Measurements from ENCODE around the gene NAIF1.
"Not testable (repeated sequence)": the region's sequence is repeated elsewhere in the genome, so short reads cannot be mapped to it uniquely, and the experiment has no call there.

Gene NAIF1

DNA sequence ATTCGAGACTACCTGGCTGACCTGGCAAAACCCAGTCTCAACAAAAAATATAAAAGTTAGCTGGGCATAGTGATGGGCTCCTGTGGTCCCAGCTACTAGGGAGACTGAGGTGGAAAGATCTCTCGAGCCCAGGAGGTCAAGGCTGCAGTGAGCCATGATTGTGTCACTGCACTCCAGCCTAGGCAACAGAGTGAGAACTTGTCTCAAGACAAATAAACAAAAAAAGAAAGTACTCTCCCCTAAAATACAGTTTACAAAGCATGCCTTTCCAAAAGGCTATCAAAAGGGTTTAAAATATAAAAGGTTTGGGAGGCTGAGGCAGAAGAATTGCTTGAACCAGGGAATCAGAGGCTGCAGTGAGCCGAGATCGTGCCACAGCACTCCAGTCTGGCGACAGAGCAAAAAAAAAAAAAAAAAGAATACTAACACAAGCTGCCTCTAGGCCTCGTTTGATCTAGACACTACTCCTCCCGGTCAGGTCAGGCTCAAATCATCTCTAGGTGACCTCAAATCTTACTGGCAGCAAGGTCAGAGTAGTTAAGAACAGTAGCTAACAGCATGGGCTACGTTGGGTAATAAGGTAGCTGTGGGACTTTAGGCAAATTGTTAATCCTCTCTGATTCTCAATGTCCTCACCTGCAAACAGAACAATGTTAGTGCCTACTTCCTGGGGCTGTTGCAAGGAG lies 9.3 kb downstream of the NAIF1 start:
- DNase-seq (ENCODE audit: low spot score) = no peak

DNA sequence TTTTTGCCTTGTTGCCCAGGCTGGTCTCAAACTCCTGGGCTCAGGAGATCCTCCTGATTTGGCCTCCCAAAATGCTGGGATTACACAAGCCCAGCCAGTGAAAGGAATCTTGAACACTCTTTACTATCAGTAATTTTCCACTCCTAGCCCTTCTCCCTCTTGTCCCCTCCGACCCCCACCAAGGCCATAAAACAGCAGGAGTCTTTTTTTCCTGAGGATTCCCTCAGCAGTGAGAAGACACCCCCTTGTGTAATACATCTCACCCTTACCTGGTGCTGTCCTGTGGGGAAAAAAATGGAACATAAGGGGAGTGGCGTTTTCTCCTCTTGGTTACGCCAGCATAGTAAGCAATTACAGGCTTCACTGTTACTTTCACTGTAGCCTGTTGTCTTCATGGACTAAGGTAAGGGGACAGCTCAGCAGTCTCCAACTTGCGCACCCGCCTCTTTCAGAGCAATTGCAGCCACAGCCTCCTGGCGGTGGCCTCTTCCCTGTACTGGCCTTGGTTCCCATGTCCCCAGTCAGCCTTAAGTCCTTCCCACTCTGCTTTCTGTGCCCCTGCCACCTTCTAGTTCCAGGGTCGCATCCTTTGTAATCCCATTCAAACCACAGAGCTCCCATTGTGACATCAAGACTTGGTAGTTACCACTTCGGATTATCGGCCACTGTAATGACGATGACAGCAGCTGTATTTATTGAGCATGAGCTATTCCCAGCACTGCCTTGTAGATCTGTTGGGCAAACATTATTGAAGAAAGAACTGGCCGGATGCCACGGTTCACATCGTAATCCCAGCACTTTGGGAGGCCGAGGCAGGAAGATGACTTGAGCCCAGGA lies 10.0 kb downstream of the NAIF1 start:
- no peak for DNase-seq (ENCODE audit: low spot score)

DNA sequence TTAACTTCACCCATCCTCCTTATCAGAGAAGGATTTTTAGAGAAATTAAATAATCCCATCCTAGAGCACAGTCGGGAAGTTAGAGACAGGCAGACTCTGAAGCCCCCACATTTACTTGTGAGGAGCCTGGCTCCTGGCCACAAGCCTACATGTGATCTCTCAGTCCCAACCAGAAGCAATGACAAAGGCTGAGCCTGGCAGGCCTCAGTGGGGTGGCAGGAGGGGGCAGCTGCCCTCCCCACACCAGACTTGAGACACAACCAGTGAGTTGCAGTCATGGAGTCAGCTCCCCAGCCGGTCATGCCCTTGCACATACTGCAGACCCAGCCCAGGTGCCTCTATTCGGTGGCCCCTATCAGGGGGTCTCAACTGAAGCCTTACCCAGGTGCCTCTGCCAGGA lies 11.0 kb downstream of the NAIF1 start:
- DNase-seq (ENCODE audit: low spot score) = no peak

DNA sequence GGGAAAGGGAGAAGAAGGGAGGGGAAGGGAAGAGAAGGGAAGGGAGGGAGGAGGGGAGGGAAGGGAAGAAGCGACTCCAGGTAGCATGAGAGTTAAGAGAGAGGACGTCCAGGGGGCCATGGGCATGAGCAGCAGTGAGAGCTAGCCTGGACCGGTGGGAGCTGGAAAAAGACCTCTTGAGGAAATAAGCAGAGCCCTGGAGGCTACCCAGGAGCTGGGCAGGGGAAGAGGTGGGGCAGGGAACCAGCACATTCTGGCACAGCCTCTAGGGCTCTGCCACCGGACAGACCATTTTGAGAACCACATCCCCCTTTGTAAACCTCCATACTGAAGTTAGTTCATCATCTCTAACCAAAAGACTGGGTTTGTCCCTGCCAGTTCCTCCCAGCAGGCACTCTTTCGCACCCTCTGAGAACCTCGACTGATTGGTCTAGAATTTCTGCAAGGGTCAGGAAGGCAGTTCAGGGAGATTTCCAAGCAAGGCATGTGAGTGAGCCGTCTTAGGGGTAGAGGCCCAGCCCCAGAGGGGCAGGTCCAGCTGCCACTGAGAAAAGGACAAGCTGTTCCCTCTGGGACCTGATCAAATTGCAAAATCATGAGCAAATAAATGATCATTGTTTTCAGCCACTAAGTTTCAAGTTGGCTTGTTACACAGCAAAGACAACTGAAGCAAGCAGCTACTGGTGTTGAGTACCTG lies 11.6 kb downstream of the NAIF1 start:
- DNase-seq (ENCODE audit: low spot score) = no peak

DNA sequence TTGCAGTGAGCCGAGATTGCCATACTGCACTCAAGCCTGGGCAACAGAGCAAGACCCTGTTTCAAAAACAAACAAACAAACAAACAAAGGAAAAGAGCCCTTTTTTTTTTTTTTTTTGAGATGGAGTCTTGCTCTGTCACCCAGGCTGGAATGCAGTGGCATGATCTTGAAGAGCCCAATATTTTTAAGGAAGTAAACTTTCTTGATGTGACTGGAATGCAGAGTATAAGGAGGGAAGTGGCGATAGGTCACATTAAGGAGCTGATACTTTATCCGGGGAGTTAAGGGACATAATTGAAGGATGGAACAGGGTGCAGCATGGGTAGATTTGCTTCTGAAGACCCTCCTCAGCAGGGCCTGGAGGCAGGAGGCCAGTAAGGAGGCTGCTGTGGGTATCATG lies 13.0 kb downstream of the NAIF1 start:
- no peak for DNase-seq (ENCODE audit: low spot score)

DNA sequence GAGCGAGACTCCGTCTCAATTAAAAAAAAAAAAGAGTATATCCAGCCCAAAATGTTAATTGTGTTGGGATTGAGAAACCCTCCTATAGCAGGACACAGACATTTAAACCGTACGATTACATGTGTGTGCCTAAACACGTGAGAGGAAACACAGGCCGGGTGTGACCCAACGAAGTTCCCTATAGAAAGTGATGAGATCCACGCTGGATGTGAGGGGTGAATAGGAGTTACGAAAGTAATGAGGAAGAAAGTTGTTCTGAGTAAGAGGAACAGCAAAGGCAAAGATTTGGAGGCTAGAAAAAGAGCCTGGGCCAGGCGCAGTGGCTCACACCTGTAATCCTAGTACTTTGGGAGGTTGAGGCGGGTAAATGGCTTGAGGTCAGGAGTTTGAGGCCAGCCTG lies 13.6 kb downstream of the NAIF1 start:
- no peak for DNase-seq (ENCODE audit: low spot score)

DNA sequence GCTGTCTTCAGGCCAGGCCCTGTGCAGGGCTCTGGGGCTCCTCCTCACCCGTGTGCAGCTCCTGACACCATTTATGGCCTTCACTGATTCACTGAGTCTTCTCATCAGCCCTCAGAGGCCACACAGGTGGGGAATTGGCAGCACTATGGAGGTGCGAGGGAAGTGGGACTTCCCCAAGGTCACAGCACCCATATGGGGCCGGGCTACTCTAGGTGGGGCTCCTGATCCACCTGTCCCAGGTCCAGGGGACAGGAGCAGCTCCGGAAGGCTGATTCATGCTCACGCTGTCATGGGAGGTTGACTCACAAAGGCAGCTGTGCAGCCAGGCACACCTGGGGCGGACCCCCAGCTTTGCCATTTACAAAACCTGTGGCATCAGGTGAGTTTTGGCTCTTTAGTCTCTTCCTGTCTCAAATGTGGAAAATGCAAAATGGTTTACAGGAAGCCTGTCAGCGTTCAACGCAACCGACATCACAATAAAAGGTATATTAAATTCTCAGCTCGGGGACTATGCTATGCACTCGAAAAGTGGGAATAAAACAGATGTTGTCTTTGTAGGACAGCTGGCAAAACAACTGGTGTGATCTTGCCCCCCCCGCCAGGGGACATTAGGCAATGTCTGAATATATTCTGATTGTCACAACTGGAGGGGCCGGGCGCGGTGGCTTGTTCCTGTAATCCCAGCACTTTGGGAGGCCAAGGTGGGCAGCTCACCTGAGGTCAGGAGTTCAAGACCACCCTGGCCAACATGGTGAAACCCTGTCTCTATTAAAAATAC lies 15.0 kb downstream of the NAIF1 start:
- no peak for DNase-seq (ENCODE audit: low spot score)

DNA sequence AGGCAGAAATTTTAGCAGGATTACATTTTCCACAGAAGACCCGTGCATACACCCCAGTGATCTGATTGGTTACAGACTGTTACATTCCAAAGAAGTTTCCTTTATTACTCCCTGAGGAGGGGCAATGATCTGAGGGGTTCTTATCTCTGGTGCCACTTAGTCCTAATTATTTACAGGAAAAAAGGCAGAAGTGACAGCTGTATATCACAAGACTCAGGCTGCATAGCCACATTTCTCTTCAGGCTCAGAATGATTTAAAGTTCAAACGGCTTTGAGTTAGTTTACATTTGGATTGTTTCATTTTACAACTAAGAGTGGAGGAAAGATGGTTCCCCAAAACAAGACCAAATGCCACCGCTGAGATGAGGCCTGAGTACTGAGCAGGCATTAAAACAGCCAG lies 17.3 kb downstream of the NAIF1 start:
- no peak for DNase-seq (ENCODE audit: low spot score)

DNA sequence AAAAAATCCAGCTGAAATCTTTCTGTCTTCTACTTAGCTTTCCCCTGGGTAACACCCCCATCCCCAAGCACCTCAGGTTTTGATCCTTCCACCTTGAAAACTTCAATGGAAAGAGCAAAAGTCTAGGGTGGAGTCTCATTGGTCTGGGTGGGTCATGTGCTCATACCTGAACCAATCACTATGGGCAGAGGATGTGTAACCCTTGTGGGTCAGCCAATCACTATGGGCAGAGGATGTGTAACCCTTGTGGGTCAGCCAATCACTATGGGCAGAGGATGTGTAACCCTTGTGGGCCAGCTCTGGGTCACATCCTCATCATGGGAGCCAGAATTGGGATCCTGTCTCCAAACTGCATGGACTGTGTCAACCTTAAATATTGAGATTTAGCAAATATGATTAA lies 18.5 kb downstream of the NAIF1 start:
- peak; percentile 47 for DNase-seq (ENCODE audit: low spot score)

DNA sequence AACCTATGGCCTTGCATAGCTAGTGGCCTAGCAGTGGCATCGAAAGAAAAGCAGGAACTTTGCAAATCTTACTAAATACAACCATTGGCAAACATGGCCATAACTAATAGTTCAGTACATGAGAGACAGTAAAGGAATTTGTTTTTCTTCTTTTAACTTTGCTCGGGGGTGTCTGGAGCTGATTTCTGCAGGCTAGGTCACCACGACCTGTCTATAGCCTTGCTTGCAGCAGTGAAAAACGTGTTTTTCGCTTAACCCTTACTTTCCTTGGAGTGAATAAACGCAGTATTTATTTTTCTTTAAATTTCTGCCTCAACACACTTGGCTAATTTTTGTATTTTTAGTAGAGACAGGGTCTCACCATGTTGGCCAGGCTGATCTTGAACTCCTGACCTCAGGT lies 19.9 kb downstream of the NAIF1 start:
- DNase-seq (ENCODE audit: low spot score) = no peak

DNA sequence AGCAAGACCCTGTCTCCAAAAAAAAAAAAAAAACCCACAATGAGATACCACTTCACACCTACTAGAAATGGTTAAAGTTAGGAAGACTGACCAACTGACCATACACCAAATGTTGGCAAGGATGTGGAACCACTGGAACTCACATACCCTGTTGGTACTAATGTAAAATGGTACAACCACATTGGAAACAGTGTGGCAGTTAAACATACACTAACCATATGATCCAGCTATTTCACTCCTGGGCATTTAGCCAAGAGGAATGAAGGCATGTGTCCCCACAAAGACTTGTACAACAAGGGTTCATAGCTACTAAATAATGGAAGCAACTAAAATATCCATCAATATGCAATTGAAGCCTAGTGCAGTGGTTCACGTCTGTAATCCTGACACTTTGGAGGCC lies 21.3 kb downstream of the NAIF1 start:
- no peak for DNase-seq (ENCODE audit: low spot score)

DNA sequence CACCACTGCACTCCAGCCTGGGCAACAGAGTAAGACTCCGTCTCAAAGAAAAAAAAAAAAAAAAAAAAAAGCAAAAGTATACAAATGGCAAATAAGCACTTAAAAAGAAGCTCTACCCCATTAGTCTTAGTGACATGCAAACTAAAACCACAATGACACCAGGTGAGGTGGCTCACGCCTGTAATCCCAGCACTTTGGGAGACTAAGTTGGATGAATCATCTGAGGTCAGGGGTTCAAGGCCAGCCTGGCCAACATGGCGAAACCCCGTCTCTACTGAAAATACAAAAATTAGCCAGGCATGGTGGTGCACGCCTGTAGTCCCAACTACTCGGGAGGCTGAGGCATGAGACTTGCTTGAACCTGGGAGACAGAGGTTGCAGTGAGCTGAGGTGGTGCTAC lies 21.7 kb downstream of the NAIF1 start:
- not testable (repeated sequence) for DNase-seq (ENCODE audit: low spot score)

DNA sequence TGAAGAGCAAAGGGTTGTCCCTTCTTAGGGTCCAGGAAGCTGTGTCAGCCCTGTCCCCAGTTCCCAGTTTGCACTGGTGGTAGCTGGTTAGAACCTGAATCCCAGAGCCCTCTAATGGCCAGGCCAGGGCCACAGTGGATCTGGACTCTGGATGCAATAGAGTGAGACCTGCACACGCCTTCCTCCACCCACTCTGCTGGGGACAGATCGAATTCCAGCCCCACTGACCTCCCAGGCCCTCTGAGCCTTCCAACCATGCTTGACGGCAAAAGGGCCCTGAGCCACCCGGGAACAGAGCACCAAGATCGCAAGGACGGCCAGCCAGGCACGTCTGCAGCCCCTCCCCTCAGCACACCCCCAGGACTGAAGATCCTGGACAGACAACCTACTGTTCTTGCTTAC lies 23.7 kb downstream of the NAIF1 start:
- peak; percentile 46 for DNase-seq (ENCODE audit: low spot score)

DNA sequence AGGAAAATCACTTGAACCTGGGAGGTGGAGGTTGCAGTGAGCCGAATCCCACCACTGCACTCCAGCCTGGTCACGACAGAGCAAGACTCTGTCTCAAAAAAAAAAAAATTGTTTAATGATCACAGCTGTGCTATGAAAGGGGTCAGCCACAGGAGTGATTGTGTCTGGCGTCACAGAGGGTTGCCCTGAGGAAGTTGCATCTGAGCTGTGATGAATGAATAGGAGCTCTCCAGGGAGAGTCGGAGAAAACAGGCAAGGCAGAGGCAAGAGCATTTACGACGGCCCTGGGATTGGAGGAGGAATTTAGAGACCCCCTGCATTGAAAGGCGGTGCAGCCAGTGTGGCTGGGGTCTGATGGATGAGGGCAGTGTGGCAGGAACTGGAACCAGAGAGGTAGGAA lies 25.1 kb downstream of the NAIF1 start:
- no peak for DNase-seq (ENCODE audit: low spot score)

DNA sequence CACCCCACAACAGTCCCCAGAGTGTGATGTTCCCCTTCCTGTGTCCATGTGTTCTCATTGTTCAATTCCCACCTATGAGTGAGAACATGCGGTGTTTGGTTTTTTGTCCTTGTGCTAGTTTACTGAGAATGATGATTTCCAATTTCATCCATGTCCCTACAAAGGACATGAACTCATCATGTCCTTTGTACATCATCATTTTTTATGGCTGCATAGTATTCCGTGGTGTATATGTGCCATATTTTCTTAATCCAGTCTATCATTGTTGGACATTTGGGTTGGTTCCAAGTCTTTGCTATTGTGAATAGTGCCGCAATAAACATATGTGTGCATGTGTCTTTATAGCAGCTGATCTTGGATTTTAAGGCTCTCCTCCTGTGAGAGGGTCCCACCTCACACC lies 26.3 kb downstream of the NAIF1 start:
- DNase-seq (ENCODE audit: low spot score) = not testable (repeated sequence)

DNA sequence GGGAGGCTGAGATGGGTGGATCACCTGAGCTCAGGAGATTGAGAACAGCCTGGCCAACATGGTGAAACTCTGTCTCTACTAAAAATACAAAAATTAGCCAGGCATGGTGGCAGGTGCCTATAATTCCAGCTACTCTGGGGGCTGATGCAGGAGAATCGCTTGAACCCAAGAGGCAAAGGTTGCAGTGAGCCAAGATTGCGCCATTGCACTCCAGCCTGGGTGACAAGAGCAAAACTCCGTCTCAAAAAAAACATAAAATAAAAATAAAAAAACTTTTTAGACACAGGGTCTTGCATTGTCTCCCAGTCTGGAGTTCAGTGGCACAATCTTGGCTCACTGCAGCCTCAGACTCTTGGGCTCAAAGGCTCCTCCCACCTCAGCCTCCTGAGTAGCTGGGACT lies 30.6 kb downstream of the NAIF1 start:
- DNase-seq (ENCODE audit: low spot score) = not testable (repeated sequence)

DNA sequence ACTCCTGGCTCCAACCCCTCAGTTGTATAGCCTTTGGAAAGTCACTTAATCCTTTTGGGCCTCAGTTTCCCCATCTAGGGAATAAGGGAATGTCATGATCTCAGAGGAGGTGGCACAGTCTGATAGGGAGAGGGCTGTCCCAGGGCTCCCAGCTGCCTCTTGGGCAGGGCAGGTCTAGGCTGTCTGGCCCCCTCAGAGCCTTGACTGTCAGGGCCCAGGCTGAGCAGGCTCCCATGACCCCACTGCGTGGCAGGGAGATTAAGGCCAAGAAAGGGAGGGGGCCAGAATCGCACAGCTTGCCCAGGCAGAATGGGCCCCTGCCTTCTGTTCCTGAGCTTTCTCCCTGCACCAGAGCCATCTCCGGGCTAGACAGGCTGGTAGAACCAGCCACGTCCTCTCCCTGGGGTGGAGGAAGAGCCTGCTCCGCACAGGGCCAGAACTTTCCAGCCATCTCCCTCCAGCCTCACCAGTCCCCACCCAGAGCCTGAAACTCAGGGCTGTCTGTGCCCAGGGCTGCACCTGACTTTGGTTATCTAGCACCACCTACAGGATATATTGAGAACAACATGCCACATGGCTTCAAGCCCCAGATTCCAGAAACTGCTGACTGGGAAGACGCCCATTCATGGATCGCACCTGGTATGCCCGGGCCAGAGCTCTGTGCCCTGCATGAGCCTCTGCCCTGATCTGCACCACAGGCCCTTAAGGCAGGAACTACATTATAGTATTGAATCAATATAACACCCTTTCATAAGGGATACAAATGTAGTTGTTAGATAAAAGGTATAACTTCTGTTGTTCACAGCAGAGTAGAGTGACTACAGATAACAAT lies 32.1 kb downstream of the NAIF1 start:
- DNase-seq (ENCODE audit: low spot score) = peak; percentile 93

DNA sequence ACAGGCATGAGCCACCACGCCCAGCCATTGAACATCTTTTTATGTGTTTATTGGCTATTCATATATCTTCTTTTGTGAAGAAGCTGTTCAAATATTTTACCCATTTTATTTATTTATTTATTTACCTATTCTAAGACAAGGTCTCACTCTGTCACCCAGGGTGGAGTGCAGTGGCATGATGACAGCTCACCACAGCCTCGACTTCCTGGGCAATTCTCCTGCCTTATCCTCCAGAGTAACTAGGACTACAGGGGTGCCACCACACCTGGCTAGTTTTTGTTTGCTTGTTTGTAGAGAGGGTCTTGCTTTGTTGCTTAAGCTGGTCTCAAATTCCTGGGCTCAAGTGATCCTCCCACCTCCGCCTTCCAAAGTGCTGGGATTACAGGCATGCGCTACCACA lies 33.5 kb downstream of the NAIF1 start:
- DNase-seq (ENCODE audit: low spot score) = no peak

DNA sequence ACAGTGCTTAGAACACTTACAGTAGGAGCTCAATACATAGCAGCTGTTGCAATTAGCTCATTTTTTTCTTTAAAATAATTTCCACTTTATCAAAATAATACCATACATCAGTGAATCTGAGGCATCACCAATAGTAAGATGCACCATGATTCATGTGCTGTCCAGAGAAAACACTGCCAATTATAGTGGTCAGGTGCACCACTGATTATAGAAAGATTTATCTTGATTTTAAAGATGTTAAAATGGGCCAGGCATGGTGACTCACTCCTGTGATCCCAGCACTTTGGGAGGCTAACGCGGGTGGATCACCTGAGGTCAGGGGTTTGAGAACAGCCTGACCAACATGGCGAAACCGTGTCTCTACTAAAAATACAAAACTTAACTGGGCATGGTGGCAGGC lies 39.4 kb downstream of the NAIF1 start:
- no peak for DNase-seq (ENCODE audit: low spot score)

DNA sequence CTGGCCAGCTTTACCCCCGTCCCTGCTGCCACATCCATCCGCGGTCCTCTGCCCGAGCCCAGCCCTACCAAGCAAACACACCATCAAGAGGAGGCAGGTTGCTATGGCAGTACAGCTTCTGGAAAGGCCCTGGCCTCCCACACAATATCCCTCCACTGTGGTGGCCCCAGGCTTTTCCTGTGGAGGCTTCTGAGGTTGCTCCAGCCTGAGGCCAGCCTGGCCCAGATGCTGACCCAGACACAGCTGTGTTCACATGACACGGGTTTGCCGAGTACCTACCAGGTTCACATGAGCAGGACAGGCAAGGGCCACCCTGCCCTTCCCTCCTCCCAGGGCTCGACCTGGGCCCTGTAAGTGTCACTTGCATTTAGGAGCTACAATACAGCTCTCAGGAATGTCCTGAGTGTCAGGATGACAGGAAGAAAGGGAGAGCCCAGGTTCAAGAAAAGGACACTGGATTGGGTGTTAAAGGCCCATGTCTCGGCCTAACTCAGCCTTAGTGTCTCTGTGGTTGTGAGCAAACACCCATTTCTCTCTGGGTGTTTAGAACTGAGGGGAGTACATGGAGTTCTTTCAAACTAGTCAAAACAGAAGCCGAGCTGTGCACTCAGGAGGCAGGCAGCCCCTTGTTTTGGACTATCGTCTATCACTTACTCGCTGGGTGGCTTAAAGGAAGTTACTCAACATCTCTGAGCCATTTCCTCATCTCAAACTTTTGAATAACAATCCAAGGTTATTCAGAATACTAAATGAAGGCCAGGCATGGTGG lies 40.2 kb downstream of the NAIF1 start:
- no peak for DNase-seq (ENCODE audit: low spot score)
